K562 (cell line): Measurements from ENCODE around the gene BNC2. TPM values are rescaled to one million over a fixed set of nuclear protein-coding genes. Genes with fewer than 3 reads are reported as not detected.

Source experiments
- AFF1 ChIP-seq, 2 experiments: fragments of 450-650 bp; IDR thresholded peaks; 2 replicates each; pipeline ENCODE4 v1.6.1; 2018; ENCODE audit warnings: mild to moderate bottlenecking in 2 of 2, low read depth in 1 of 2; ENCODE audit not compliant: partially characterized antibody in 2 of 2
- CBX5 ChIP-seq: IDR thresholded peaks from 2 replicates; pipeline ENCODE4 v1.6.1; 2014; ENCODE audit warnings: low read depth, borderline replicate concordance
- NFRKB ChIP-seq: fragments of 450-650 bp; IDR thresholded peaks from 2 replicates; pipeline ENCODE4 v1.6.1; 2016; ENCODE audit warnings: low read depth
- RBM15 ChIP-seq: fragments of 200-400 bp; formaldehyde crosslinking; IDR thresholded peaks from 2 replicates; pipeline ENCODE4 v1.6.1; 2018; ENCODE audit warnings: mild to moderate bottlenecking, low read length, moderate library complexity; ENCODE audit not compliant: insufficient read depth
- SMAD3 ChIP-seq: fragments of 450-650 bp; formaldehyde crosslinking; conservative IDR thresholded peaks from 2 replicates; pipeline ENCODE4 v1.4.0; 2020; ENCODE audit warnings: mild to moderate bottlenecking
- polyA plus RNA-seq, 8 experiments: library from polyadenylated mRNA; depleted of rRNA in 4 of 8; stranded (reverse) in 5 of 8; unstranded in 3 of 8; fragments of >200 nt; fragmentation: Nextera tagmentation in 2 of 8; fragmentation: Illumina TruSeq in 1 of 8; extraction: Ambion mirVana in 2 of 8; extraction: Trizol in 1 of 8; gene quantifications; 2 replicates each; pipeline versions ENCODE4 v1.2.1 to v1.2.3, GENCODE V29; 2011 to 2014; ENCODE audit warnings: inconsistent platforms in 1 of 8, missing spikeins in 1 of 8
- total RNA-seq, 7 experiments: library from RNA; depleted of rRNA in 6 of 7; stranded (reverse); fragments of >200 nt in 6 of 7; fragmentation: Illumina TruSeq in 2 of 7; extraction: Trizol in 2 of 7; gene quantifications; 2 replicates each; pipeline versions ENCODE4 v1.2.1 to v1.2.3, GENCODE V29; 2011 to 2021; ENCODE audit warnings: low replicate concordance in 1 of 7
- TF ChIP-seq, protein P1 (sequence below): fragments of 200-800 bp; sonication (Bioruptor generic); IDR thresholded peaks from 2 replicates; pipeline ENCODE4 v1.6.1; 2017; ENCODE audit warnings: missing genetic modification characterization, missing compliant biosample characterization

Gene BNC2
- total and polyA plus RNA-seq, 9 of the 15 experiments (the other 6 are each of a cell fraction or from before 2014, with no cell fraction given) = not detected

DNA sequence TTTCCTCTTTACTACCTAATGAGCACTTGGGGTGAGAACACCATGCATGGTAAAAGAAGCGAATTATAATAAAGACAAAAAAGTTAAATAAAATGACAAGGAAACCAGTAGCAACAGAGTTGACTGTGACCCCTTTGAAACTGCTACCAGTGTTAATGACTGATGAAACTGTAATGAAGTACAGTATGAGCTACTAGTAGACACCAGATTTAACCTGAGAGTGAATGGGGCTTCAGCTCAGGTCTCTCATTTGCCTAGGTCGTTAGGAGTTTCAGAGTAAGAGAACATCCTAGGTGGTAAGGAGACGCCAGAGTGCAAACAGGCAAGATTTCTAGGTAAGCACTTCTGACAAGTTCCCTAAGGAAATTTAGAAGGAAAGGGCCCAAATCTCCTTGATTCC lies 346.4 kb downstream of the BNC2 start (continued):
- TF ChIP-seq NFRKB = no peak
- TF ChIP-seq CBX5 = no peak
- TF ChIP-seq, protein P1, sequence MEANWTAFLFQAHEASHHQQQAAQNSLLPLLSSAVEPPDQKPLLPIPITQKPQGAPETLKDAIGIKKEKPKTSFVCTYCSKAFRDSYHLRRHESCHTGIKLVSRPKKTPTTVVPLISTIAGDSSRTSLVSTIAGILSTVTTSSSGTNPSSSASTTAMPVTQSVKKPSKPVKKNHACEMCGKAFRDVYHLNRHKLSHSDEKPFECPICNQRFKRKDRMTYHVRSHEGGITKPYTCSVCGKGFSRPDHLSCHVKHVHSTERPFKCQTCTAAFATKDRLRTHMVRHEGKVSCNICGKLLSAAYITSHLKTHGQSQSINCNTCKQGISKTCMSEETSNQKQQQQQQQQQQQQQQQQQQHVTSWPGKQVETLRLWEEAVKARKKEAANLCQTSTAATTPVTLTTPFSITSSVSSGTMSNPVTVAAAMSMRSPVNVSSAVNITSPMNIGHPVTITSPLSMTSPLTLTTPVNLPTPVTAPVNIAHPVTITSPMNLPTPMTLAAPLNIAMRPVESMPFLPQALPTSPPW (CRISPR knock-in tag) = no peak
- TF ChIP-seq SMAD3 (CRISPR knock-in tag) = no peak
- no peak for TF ChIP-seq AFF1 (IDR thresholded peaks at IDR 0.05; ENCODE audit: low read depth in 1 of 2, partially characterized antibody in 2 of 2)
- TF ChIP-seq RBM15 = no peak
